HG02840 (cell line): ENCODE measurements around the gene ZBTB46.

ENCODE experiments used
- ATAC-seq: cut with Tn5 transposase; IDR thresholded peaks from one replicate; pipeline ENCODE4 v1.9.1; 2021; ENCODE audit warnings: mild to moderate bottlenecking, moderate library complexity, moderate number of reproducible peaks; ENCODE audit not compliant: unreplicated experiment, low FRiP score

ZBTB46 gene

GRCh38 chr20:63771046-63771707 is 59.9 kb downstream of the ZBTB46 start:
- no peak for ATAC-seq

GRCh38 chr20:63769891-63770474 is 61.1 kb downstream of the ZBTB46 start:
- no peak for ATAC-seq

- no peak for ATAC-seq
These were observed 62.2 kb downstream of the ZBTB46 start for GRCh38 chr20:63768591-63769515.

- no peak for ATAC-seq
These were observed 63.2 kb downstream of the ZBTB46 start for GRCh38 chr20:63767886-63768285.

- ATAC-seq: no peak
These were observed 63.6 kb downstream of the ZBTB46 start for GRCh38 chr20:63767456-63767855.

- ATAC-seq: no peak
These were observed 64.2 kb downstream of the ZBTB46 start for GRCh38 chr20:63766695-63767426.

- no peak for ATAC-seq
These were observed 65.2 kb downstream of the ZBTB46 start for GRCh38 chr20:63765902-63766301.

GRCh38 chr20:63765082-63765873 is 65.8 kb downstream of the ZBTB46 start:
- no peak for ATAC-seq

GRCh38 chr20:63759377-63759901 is 71.6 kb downstream of the ZBTB46 start:
- no peak for ATAC-seq

- no peak for ATAC-seq
These were observed 72.9 kb downstream of the ZBTB46 start for GRCh38 chr20:63758152-63758551.

GRCh38 chr20:63756648-63756991 is 74.4 kb downstream of the ZBTB46 start:
- no peak for ATAC-seq

- no peak for ATAC-seq
These were observed 75.0 kb downstream of the ZBTB46 start for GRCh38 chr20:63755933-63756647.

- no peak for ATAC-seq
These were observed 77.1 kb downstream of the ZBTB46 start for GRCh38 chr20:63754008-63754407.

- ATAC-seq: no peak
These were observed 77.7 kb downstream of the ZBTB46 start for GRCh38 chr20:63753381-63753780.

GRCh38 chr20:63752411-63753101 is 78.5 kb downstream of the ZBTB46 start:
- ATAC-seq: no peak

GRCh38 chr20:63751471-63752271 is 79.4 kb downstream of the ZBTB46 start:
- ATAC-seq: no peak

- no peak for ATAC-seq
These were observed 80.1 kb downstream of the ZBTB46 start for GRCh38 chr20:63750807-63751470.
